Stimulated activated CD4-positive, alpha-beta T cell treated with anti-CD3 and anti-CD28 coated beads, TNF-alpha, amount 100 ng/mL, for 1 hour (primary cell): Measurements from ENCODE around the gene ANKRD36B.
"Not testable (repeated sequence)": the region's sequence is repeated elsewhere in the genome, so short reads cannot be mapped to it uniquely, and the experiment has no call there.

Source experiments
- DNase-seq, 3 donors: peaks; one replicate each; pipeline ENCODE4 v3.0.0-alpha.2; 2020; ENCODE audit warnings: low read depth in 3 of 3, low spot score in 1 of 3

The ANKRD36B gene

GRCh38 chr2:97550498-97550897 lies 39.2 kb downstream of the ANKRD36B start:
- not testable (repeated sequence) for DNase-seq

DNA sequence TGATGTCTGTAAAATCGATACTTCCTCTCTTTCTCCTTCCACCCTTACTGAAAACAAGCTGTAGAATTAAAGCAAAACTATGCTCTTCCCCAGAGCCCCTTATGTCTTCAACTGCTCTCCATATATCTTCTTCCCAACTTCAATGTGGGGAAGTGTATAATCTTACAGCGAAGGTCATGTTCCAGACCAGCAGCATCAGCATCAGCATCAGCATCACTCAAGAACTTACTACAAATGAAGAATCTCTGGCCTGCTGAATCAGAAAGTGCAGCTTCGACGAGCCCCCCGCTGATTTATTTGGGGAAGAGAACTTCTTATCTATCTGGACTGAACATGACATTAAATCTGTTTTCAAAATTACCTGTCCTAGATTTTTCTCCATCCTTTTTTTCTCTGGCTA lies 40.6 kb downstream of the ANKRD36B start:
- DNase-seq, result not testable (repeated sequence)

- DNase-seq, result not testable (repeated sequence)
Measured at GRCh38 chr2:97548536-97548935, 41.1 kb downstream of the ANKRD36B start.

DNA sequence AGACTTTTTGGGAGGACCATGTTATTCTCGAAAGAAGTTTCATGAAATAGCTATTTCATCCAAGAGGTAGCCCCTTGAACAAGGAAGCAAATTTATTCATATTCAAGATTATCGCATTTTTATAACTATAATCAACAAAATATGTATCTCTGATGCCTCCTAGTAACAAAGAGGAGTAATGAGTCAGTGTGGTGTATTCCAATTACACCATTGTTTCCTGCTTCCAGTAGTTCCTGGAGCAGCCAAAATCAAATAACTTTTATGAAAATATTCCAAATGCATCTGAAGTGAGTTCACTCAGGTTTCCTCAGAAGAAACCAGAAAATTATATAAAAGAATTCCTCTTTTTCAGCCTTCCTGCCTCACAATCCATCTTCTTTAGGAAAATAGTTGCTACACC lies 43.0 kb downstream of the ANKRD36B start:
- no peak for DNase-seq

GRCh38 chr2:97544911-97545310 lies 44.8 kb downstream of the ANKRD36B start:
- DNase-seq, result not testable (repeated sequence)

DNA sequence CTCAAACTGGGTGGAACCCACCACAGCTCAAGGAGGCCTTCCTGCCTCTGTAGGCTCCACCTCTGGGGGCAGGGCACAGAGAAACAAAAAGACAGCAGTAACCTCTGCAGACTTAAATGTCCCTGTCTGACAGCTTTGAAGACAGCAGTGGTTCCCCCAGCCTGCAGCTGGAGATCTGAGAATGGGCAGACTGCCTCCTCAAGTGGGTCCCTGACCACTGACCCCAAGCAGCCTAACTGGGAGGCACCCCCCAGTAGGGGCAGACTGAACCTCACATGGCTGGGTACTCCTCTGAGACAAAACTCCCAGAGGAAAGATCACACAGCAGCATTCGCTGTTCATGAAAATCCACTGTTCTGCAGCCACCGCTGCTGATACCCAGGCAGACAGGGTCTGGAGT lies 63.8 kb downstream of the ANKRD36B start:
- DNase-seq, result not testable (repeated sequence)

DNA sequence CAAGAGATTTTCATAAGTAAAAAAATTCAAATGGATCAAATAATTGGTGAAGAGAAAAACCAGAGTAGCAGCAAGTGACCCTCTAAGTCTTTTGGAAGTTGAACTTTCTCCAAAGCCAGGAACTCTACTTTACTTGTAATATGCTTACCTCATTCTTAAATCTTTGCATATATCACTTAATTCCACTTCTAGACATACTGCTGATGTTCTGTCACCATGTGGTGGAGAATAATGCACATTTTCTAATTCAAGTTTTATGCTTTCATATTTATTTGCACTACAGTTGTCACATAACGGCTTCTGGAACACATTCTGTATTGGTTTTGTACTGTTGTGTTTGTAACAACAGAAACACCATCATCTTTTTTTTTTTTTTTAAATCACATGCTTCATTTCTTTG lies 65.9 kb downstream of the ANKRD36B start:
- not testable (repeated sequence) for DNase-seq

DNA sequence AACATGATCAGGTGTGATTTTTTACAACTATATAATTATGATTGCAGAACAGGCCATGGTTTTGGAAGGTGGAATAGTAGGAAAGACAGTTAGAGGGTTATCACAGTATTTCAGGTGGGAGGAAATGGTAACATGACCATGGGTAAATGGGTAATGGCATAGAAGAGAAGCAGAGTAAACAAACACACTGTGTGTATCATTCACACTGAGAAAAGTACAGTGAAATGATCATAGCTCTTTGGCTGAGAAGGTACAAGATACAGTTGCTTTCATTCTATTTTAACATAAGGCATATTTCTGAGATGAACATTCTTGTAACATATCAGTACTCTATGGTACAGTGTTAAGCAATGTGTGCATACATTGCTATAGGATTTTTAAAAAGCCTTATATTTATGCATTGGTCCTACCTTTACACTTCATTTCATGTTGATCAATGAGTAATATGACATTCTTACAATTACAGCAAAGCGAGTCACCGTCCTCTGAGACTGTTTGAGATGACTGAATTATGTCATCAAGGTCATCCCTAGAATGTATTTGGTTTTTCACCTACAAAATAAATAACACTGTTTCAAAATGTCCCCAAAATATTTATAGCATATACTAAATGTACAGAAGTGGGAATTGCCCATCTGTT lies 66.6 kb downstream of the ANKRD36B start:
- not testable (repeated sequence) for DNase-seq

DNA sequence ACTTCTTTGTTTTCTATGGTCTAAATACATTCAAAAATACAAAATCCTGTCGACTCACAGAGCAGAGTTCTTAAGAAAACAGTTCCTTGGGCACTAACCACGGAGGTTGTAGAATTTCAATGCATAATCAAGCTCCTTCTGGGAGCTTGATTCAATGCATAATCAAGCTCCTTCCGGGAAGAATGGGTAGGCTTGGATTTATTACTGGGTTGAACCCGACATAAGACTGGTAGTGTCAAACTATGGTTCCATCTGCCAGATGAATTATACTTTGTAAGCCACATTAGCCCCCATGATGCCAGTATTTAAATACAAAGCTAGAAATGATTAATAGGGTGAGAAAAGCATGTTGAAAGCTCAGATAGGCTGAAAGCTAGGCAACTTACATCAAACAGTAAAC lies 94.0 kb downstream of the ANKRD36B start:
- not testable (repeated sequence) for DNase-seq

DNA sequence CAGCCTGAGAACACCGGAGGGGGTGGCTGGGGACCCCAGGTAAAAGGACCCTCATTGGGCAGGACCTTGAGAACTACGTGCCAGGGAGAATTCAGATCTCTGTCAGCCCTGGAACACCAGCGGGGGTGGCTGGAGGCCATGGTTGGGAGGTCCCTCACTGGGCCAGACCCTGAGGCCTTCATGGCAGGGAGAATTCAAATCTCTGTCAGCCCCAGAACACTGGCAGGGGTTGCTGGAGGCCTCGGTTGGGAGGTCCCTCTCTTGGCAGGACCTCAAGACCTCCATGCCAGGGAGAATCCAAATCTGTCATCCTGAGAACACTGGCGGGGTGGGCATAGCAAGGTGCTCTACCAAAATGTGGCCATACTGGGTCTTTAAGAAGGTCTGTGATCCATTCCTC lies 99.5 kb downstream of the ANKRD36B start:
- not testable (repeated sequence) for DNase-seq
